ENCODE data around the gene PTPRK. TPM values are rescaled to one million over a fixed set of nuclear protein-coding genes. Genes with fewer than 3 reads are reported as not detected.

PTPRK gene
- total RNA-seq, 2 experiments from 2014 or later: not detected

GRCh38 chr6:128124713-128125112, 395.7 kb downstream of the PTPRK start:
- Histone ChIP-seq H3K4me1 (ENCODE audit: insufficient read depth, low read length, poor library complexity, severe bottlenecking) (no peaks in the 10 kb centered on the region), H3K27ac (ENCODE audit: low read depth, low read length, poor library complexity, severe bottlenecking) (no peak overlapping the region), H3K9me2 (ENCODE audit: insufficient read depth, low read length) (no peaks in the 10 kb centered on the region), H4K20me1 (ENCODE audit: insufficient read depth, low read length) (no peaks in the 10 kb centered on the region), H3K9me3 (ENCODE audit: low read length) (no peaks in the 10 kb centered on the region), H2AFZ (ENCODE audit: low read length) (no peak overlapping the region), H3K4me2 (ENCODE audit: low read length) (no peak overlapping the region), H3K79me2 (ENCODE audit: insufficient read depth, low read depth, low read length) (no peaks in the 10 kb centered on the region), H3K36me3 (ENCODE audit: insufficient read depth, low read length) (no peaks in the 10 kb centered on the region), H3K4me3 (ENCODE audit: low read depth, low read length, poor library complexity, severe bottlenecking) (no peak overlapping the region)
- intact Hi-C loops (cut with micrococcal nuclease; ENCODE audit: unreplicated experiment): no loop called here
- BruUV-seq (replicated peaks): no TSS peak
- POLR2A ChIA-PET: no interaction called here
- CTCF ChIA-PET (ENCODE audit: unreplicated experiment): no interaction called here
- no peak for DNase-seq (ENCODE audit: low spot score)
- no peak for TF ChIP-seq EZH2phosphoT487 (IDR thresholded peaks at IDR 0.05; ENCODE audit: borderline replicate concordance, low read depth, low read length)
- TF ChIP-seq CTCF (conservative IDR thresholded peaks at IDR 0.05; ENCODE audit: low read length): no peak

- no peaks in the 10 kb centered on the region for H3K9me2 ChIP-seq (ENCODE audit: insufficient read depth, low read length)
- no peaks in the 10 kb centered on the region for H3K4me1 ChIP-seq (ENCODE audit: insufficient read depth, low read length, poor library complexity, severe bottlenecking)
- TF ChIP-seq EZH2phosphoT487 (IDR thresholded peaks at IDR 0.05; ENCODE audit: borderline replicate concordance, low read depth, low read length): no peak
- no peak for TF ChIP-seq CTCF (conservative IDR thresholded peaks at IDR 0.05; ENCODE audit: low read length)
- no peak overlapping the region for H3K4me2 ChIP-seq (ENCODE audit: low read length)
- ChIA-PET POLR2A (no interaction called here), CTCF (ENCODE audit: unreplicated experiment) (no interaction called here)
- no peak overlapping the region for H3K27ac ChIP-seq (ENCODE audit: low read depth, low read length, poor library complexity, severe bottlenecking)
- H3K9me3 ChIP-seq (ENCODE audit: low read length): no peaks in the 10 kb centered on the region
- no TSS peak for BruUV-seq (replicated peaks)
- H3K79me2 ChIP-seq (ENCODE audit: insufficient read depth, low read depth, low read length): no peaks in the 10 kb centered on the region
- intact Hi-C loops (cut with micrococcal nuclease; ENCODE audit: unreplicated experiment): no loop called here
- H2AFZ ChIP-seq (ENCODE audit: low read length): no peak overlapping the region
- no peak overlapping the region for H3K4me3 ChIP-seq (ENCODE audit: low read depth, low read length, poor library complexity, severe bottlenecking)
- H4K20me1 ChIP-seq (ENCODE audit: insufficient read depth, low read length): no peaks in the 10 kb centered on the region
- DNase-seq (ENCODE audit: low spot score): no peak
- no peaks in the 10 kb centered on the region for H3K36me3 ChIP-seq (ENCODE audit: insufficient read depth, low read length)
Measured at GRCh38 chr6:128121610-128122009, 398.8 kb downstream of the PTPRK start.

- ChIA-PET POLR2A (no interaction called here), CTCF (ENCODE audit: unreplicated experiment) (no interaction called here)
- Histone ChIP-seq H3K79me2 (ENCODE audit: insufficient read depth, low read depth, low read length) (no peaks in the 10 kb centered on the region), H3K4me1 (ENCODE audit: insufficient read depth, low read length, poor library complexity, severe bottlenecking) (no peaks in the 10 kb centered on the region), H3K9me2 (ENCODE audit: insufficient read depth, low read length) (no peaks in the 10 kb centered on the region), H3K4me2 (ENCODE audit: low read length) (no peak overlapping the region), H3K36me3 (ENCODE audit: insufficient read depth, low read length) (no peaks in the 10 kb centered on the region), H3K27ac (ENCODE audit: low read depth, low read length, poor library complexity, severe bottlenecking) (no peak overlapping the region), H3K9me3 (ENCODE audit: low read length) (no peaks in the 10 kb centered on the region), H3K4me3 (ENCODE audit: low read depth, low read length, poor library complexity, severe bottlenecking) (no peak overlapping the region), H4K20me1 (ENCODE audit: insufficient read depth, low read length) (no peaks in the 10 kb centered on the region), H2AFZ (ENCODE audit: low read length) (no peak overlapping the region)
- TF ChIP-seq CTCF (conservative IDR thresholded peaks at IDR 0.05; ENCODE audit: low read length) (no peak), EZH2phosphoT487 (IDR thresholded peaks at IDR 0.05; ENCODE audit: borderline replicate concordance, low read depth, low read length) (no peak)
- no TSS peak for BruUV-seq (replicated peaks)
- no peak for DNase-seq (ENCODE audit: low spot score)
- intact Hi-C loops (cut with micrococcal nuclease; ENCODE audit: unreplicated experiment): no loop called here
Measured at GRCh38 chr6:128121190-128121589, 399.2 kb downstream of the PTPRK start.
